T-cell (primary cell): Measurements from ENCODE around the gene SPAG9. TPM values are rescaled to one million over a fixed set of nuclear protein-coding genes. Genes with fewer than 3 reads are reported as not detected.

Experiments used
- ATAC-seq, 4 experiments: fragments of 200-7000 bp in 3 of 4; fragments of 150-1000 bp in 1 of 4; cut with Tn5 transposase; replicated peaks in 1 of 4; 1 replicate in 3 of 4; 2 replicates in 1 of 4; pipeline ENCODE4 v1.10.0; 2021; ENCODE audit warnings: moderate library complexity in 3 of 4, mild to moderate bottlenecking in 2 of 4, moderate number of reproducible peaks in 1 of 4
- CTCF ChIA-PET, 2 donors: fragments of 300-600 bp; sonication (Branson Sonifier 250); formaldehyde crosslinking; loops; one replicate each; lab custom pipeline; 2022; ENCODE audit warnings: antibody characterized with exemption in 2 of 2; lab: Charles Lee
- POLR2A ChIA-PET, 2 donors: fragments of 300-600 bp; sonication (Branson Sonifier 250); formaldehyde crosslinking; loops; one replicate each; lab custom pipeline; 2022; ENCODE audit warnings: antibody characterized with exemption in 2 of 2; lab: Charles Lee
- DNase-seq, 35 experiments: peaks; one replicate each; pipeline versions ENCODE4 v3.0.0 to v3.0.0-alpha.2; 2013 to 2023
- H3K27ac ChIP-seq: one replicate; pipeline ENCODE4 v1.5.1; 2013; ENCODE audit warnings: low read length
- H3K27me3 ChIP-seq, 2 experiments: replicated peaks in 1 of 2; 1 replicate in 1 of 2; 2 replicates in 1 of 2; pipeline versions ENCODE4 v1.6.1 to v1.7.0; 2013; ENCODE audit warnings: low read length in 1 of 2, mixed read lengths in 1 of 2; ENCODE audit not compliant: control insufficient read depth in 2 of 2, insufficient read depth in 2 of 2; ENCODE audit errors: extremely low read depth in 1 of 2
- H3K36me3 ChIP-seq, 2 donors: 1 replicate in 1 of 2; 2 replicates in 1 of 2; pipeline versions ENCODE4 v1.6.1 to v1.7.0; 2013; ENCODE audit warnings: low read length in 1 of 2; ENCODE audit not compliant: control insufficient read depth in 2 of 2, insufficient read depth in 1 of 2; ENCODE audit errors: extremely low read depth in 1 of 2
- H3K4me1 ChIP-seq, 2 experiments: 1 replicate in 1 of 2; 2 replicates in 1 of 2; pipeline versions ENCODE4 v1.6.1 to v1.7.0; 2013; ENCODE audit warnings: low read length in 2 of 2, mixed read lengths in 1 of 2; ENCODE audit not compliant: insufficient read depth in 2 of 2, control insufficient read depth in 1 of 2; ENCODE audit errors: extremely low read depth in 1 of 2
- H3K4me3 ChIP-seq, 2 donors: 1 replicate in 1 of 2; 2 replicates in 1 of 2; pipeline versions ENCODE4 v1.5.1 to v1.7.0; 2013; ENCODE audit warnings: mild to moderate bottlenecking in 2 of 2, low read length in 1 of 2, moderate library complexity in 1 of 2; ENCODE audit not compliant: control insufficient read depth in 1 of 2; ENCODE audit errors: extremely low read depth in 1 of 2
- H3K9me3 ChIP-seq: 2 replicates; pipeline ENCODE4 v1.7.0; 2013
- H3K27ac Mint-ChIP-seq, 2 donors: one replicate each; pipeline ENCODE4 v1.8.0; 2020 to 2021; ENCODE audit warnings: mild to moderate bottlenecking in 2 of 2, mixed read lengths in 2 of 2
- H3K27me3 Mint-ChIP-seq, 2 donors: one replicate each; pipeline ENCODE4 v1.8.0; 2021 to 2022; ENCODE audit warnings: mixed read lengths in 2 of 2
- H3K36me3 Mint-ChIP-seq: one replicate; pipeline ENCODE4 v1.8.0; 2021; ENCODE audit warnings: mixed read lengths
- H3K4me1 Mint-ChIP-seq, 3 donors: one replicate each; pipeline ENCODE4 v1.8.0; 2020 to 2022; ENCODE audit warnings: mixed read lengths in 3 of 3, mild to moderate bottlenecking in 1 of 3
- H3K4me3 Mint-ChIP-seq, 3 donors: one replicate each; pipeline ENCODE4 v1.8.0; 2020 to 2022; ENCODE audit warnings: mild to moderate bottlenecking in 3 of 3, mixed read lengths in 3 of 3, moderate library complexity in 3 of 3
- H3K9me3 Mint-ChIP-seq, 3 donors: one replicate each; pipeline ENCODE4 v1.8.0; 2020 to 2022; ENCODE audit warnings: mixed read lengths in 3 of 3
- WGBS: methylation state at CpG from one replicate; pipeline ENCODE4 v1.1.5; 2013; ENCODE audit warnings: missing lambda C conversion rate; ENCODE audit not compliant: insufficient coverage; 5-methylcytosine and 5-hydroxymethylcytosine counted together
- total RNA-seq, 35 experiments: library from RNA in 6 of 35; stranded (reverse) in 6 of 35; fragments of 120-200 nt in 1 of 35; gene quantifications; one replicate each; pipeline versions ENCODE4 v1.2.1 to v1.2.4 and lab custom pipeline; 2013 to 2026

The SPAG9 gene
- total RNA-seq, 5 donors from 2014 or later (not counting 1 experiment from before 2014, with no cell fraction given): 48.9 to 61.8 (median 51.9) TPM

DNA sequence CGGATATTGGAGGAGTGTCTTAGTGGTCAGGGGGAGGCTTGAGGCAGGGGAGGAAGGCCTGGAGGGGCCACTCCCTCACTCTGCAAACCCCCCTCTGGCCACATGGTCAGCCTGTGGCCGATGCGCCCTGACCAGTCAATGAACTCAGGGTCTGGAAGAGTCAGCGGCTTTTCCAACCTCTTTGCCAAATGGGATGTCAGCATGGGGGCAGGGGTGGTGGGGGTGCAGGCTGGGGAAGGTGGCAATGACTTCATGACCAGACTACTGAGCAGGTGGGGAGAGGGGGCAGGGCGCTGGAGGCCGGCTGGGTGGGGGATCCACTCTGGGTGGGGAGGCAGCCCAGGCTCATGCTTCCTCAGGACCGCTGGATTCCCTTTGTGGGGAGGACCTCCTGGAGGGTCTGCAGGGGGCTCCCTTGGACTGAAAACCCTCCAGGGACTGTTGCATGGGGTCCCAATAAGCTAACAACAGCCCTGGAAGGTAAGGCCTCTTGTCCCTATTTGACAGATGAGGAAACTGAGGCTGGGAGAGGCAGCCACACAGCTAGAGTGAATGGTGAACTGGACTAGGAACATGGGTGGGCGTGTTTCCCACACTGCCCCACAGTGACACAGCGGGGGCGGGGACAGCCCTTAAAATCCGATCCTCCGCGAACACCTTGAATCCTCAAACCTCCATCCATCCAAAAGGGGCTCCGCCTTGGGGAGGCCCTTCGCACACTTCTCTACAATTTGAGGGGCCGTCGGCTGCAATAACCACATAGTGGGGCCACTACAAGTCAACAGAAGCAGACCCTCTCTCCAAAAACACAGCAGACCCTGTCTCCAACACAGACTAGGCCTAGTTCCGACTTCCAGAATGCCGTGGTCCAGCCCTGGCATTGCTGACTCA is 173.5 kb downstream of the SPAG9 start:
- ATAC-seq (no peak), DNase-seq (peak in 1 of 35 experiments; percentile 6)
- Histone ChIP-seq H3K4me3 (no peak overlapping the region), H3K9me3 (no peaks in the 10 kb centered on the region), H3K27ac (no peak overlapping the region), H3K4me1 (peaks cover 11 to 61% of the 10 kb centered on the region in 2 experiments), H3K27me3 (no peaks in the 10 kb centered on the region), H3K36me3 (no peaks in the 10 kb centered on the region)
- no peak overlapping the region for H3K4me3 Mint-ChIP-seq
- H3K27me3 Mint-ChIP-seq: no peaks in the 10 kb centered on the region
- no peaks in the 10 kb centered on the region for H3K36me3 Mint-ChIP-seq
- no peaks in the 10 kb centered on the region for H3K9me3 Mint-ChIP-seq
- POLR2A ChIA-PET: interaction anchor here in 1 of 2 donors (0.6 kb wide), 1 partner anchor 86 kb away, joined by 9 read pairs; no protein-coding TSS in a partner anchor
- CTCF ChIA-PET: interaction anchor here (1.2 to 3.2 kb wide), 3 partner anchors 94 to 102 kb away, joined by 3 to 24 read pairs (median 11); no protein-coding TSS in a partner anchor
- peaks cover 51 to 57% (median 54%) of the 10 kb centered on the region in 3 donors for H3K4me1 Mint-ChIP-seq
- H3K27ac Mint-ChIP-seq: peak overlapping the region; percentile 75 to 76
- WGBS: 94% methylated on average over 14 of the region's 19 CpGs

GRCh38 chr17:50946223-50946890 is 174.3 kb downstream of the SPAG9 start:
- no peak for ATAC-seq
- peak in 1 of 35 experiments; percentile 12 for DNase-seq
- 96% methylated on average over 7 of the region's 12 CpGs for WGBS
- H3K36me3 Mint-ChIP-seq: no peaks in the 10 kb centered on the region
- Histone ChIP-seq H3K27me3 (no peaks in the 10 kb centered on the region), H3K36me3 (no peaks in the 10 kb centered on the region), H3K4me1 (peaks cover 11 to 63% of the 10 kb centered on the region in 2 experiments), H3K4me3 (no peak overlapping the region), H3K27ac (no peak overlapping the region), H3K9me3 (no peaks in the 10 kb centered on the region)
- CTCF ChIA-PET: no interaction called here
- peak overlapping the region; percentile 35 to 74 for H3K27ac Mint-ChIP-seq
- POLR2A ChIA-PET: interaction anchor here (0.6 to 1.4 kb wide), 2 partner anchors 80 to 87 kb away, joined by 6 to 9 read pairs; partner anchors contain the start of gene TOB1 (in 1 of the 2)
- H3K4me3 Mint-ChIP-seq: peak overlapping the region in 1 of 3 donors; percentile 13
- peaks cover 53 to 61% (median 57%) of the 10 kb centered on the region in 3 donors for H3K4me1 Mint-ChIP-seq
- no peaks in the 10 kb centered on the region for H3K27me3 Mint-ChIP-seq
- no peaks in the 10 kb centered on the region for H3K9me3 Mint-ChIP-seq

DNA sequence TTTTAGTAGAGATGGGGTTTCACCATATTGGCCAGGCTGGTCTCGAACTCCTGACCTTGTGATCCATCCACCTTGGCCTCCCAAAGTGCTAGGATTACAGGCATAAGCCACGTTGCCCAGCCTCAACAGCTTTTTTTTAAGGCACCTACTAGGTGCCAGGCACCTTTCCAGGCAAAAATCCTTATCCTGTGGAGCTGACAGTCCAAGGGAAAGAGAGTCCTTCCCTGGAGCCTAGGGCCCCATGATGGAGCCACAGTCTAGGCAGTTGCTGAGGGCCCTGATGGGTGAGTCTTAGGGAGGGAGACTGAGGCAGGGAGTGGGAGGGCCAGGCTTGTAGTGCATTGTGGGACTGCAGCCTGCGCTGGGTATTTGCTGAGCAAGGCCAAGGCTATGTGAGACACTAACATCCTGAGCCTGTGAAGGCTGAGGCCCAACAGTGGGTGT is 174.9 kb downstream of the SPAG9 start:
- H3K4me1 Mint-ChIP-seq: peaks cover 53 to 59% (median 56%) of the 10 kb centered on the region in 3 donors
- H3K9me3 Mint-ChIP-seq: no peaks in the 10 kb centered on the region

GRCh38 chr17:50944902-50945720 is 175.6 kb downstream of the SPAG9 start:
- Mint-ChIP-seq H3K27me3 (no peaks in the 10 kb centered on the region), H3K4me3 (peak overlapping the region; percentile 59 to 74 (median 73)), H3K4me1 (peaks cover 50 to 58% (median 54%) of the 10 kb centered on the region in 3 donors), H3K9me3 (no peaks in the 10 kb centered on the region), H3K27ac (peak overlapping the region; percentile 35 to 43), H3K36me3 (no peaks in the 10 kb centered on the region)
- Histone ChIP-seq H3K27me3 (no peaks in the 10 kb centered on the region), H3K4me1 (peaks cover 10 to 54% of the 10 kb centered on the region in 2 experiments), H3K9me3 (no peaks in the 10 kb centered on the region), H3K4me3 (peak overlapping the region in 1 of 2 donors; percentile 70), H3K36me3 (no peaks in the 10 kb centered on the region), H3K27ac (peak overlapping the region; percentile 74)
- DNase-seq (peak in 1 of 35 experiments; percentile 16), ATAC-seq (no peak)
- ChIA-PET POLR2A (interaction anchor here (0.5 to 1.4 kb wide), 10 partner anchors 12 to 209 kb away, joined by 3 to 8 read pairs (median 5); partner anchors contain the start of gene TOB1 (in 2 of the 2)), CTCF (interaction anchor here (0.6 to 1.4 kb wide), 8 partner anchors 10 to 111 kb away, joined by 3 to 6 read pairs (median 3); partner anchors contain the start of gene WFIKKN2 (in 1 of the 2))
- 41% methylated on average over 11 of the region's 18 CpGs for WGBS

More for the DNA sequence above, 174.9 kb downstream of the SPAG9 start:
- DNase-seq: peak in 1 of 35 experiments; percentile 12
- WGBS: 96% methylated on average over 3 of the region's 3 CpGs
- Histone ChIP-seq H3K27ac (no peak overlapping the region), H3K36me3 (no peaks in the 10 kb centered on the region), H3K27me3 (no peaks in the 10 kb centered on the region), H3K4me3 (no peak overlapping the region), H3K9me3 (no peaks in the 10 kb centered on the region), H3K4me1 (peaks cover 11 to 61% of the 10 kb centered on the region in 2 experiments)
- ATAC-seq: no peak
- no peaks in the 10 kb centered on the region for H3K36me3 Mint-ChIP-seq
- no peaks in the 10 kb centered on the region for H3K27me3 Mint-ChIP-seq
- peak overlapping the region in 1 of 3 donors; percentile 73 for H3K4me3 Mint-ChIP-seq
- ChIA-PET POLR2A (interaction anchor here (0.6 to 1.4 kb wide), 3 partner anchors 76 to 79 kb away, joined by 5 to 6 read pairs (median 6); partner anchors contain the start of gene TOB1 (in 2 of the 2)), CTCF (interaction anchor here (0.8 to 1.4 kb wide), 3 partner anchors 9 to 93 kb away, joined by 3 read pairs; no protein-coding TSS in a partner anchor)
- peak overlapping the region; percentile 35 to 74 for H3K27ac Mint-ChIP-seq

- Histone ChIP-seq H3K4me1 (peaks cover 9 to 50% of the 10 kb centered on the region in 2 experiments), H3K36me3 (no peaks in the 10 kb centered on the region), H3K4me3 (peak overlapping the region; percentile 68 to 70), H3K27me3 (no peaks in the 10 kb centered on the region), H3K27ac (peak overlapping the region; percentile 74), H3K9me3 (no peaks in the 10 kb centered on the region)
- CTCF ChIA-PET: interaction anchor here (0.6 to 1.4 kb wide), 6 partner anchors 11 to 112 kb away, joined by 3 to 6 read pairs (median 3); no protein-coding TSS in a partner anchor
- peak overlapping the region; percentile 91 to 92 for H3K27ac Mint-ChIP-seq
- POLR2A ChIA-PET: interaction anchor here (0.5 to 1.2 kb wide), 8 partner anchors 12 to 210 kb away, joined by 3 to 8 read pairs (median 5); partner anchors contain the start of gene TOB1 (in 1 of the 2)
- DNase-seq: peak; percentile 62 to 89 (median 74)
- H3K4me3 Mint-ChIP-seq: peak overlapping the region; percentile 73 to 80 (median 74)
- peak; percentile 90 to 95 (median 93) for ATAC-seq
- no peaks in the 10 kb centered on the region for H3K36me3 Mint-ChIP-seq
- no peaks in the 10 kb centered on the region for H3K9me3 Mint-ChIP-seq
- H3K27me3 Mint-ChIP-seq: no peaks in the 10 kb centered on the region
- peaks cover 48 to 55% (median 52%) of the 10 kb centered on the region in 3 donors for H3K4me1 Mint-ChIP-seq
- WGBS: 11% methylated on average over 43 of the region's 61 CpGs
Measured at GRCh38 chr17:50944054-50944901, 176.4 kb downstream of the SPAG9 start.
